GM21723 (cell line): Measurements from ENCODE around the gene C1QL1.

ENCODE experiments used
- ATAC-seq: cut with Tn5 transposase; IDR thresholded peaks from one replicate; pipeline ENCODE4 v1.9.1; 2021; ENCODE audit warnings: mild to moderate bottlenecking, moderate library complexity; ENCODE audit not compliant: unreplicated experiment

C1QL1 gene

DNA sequence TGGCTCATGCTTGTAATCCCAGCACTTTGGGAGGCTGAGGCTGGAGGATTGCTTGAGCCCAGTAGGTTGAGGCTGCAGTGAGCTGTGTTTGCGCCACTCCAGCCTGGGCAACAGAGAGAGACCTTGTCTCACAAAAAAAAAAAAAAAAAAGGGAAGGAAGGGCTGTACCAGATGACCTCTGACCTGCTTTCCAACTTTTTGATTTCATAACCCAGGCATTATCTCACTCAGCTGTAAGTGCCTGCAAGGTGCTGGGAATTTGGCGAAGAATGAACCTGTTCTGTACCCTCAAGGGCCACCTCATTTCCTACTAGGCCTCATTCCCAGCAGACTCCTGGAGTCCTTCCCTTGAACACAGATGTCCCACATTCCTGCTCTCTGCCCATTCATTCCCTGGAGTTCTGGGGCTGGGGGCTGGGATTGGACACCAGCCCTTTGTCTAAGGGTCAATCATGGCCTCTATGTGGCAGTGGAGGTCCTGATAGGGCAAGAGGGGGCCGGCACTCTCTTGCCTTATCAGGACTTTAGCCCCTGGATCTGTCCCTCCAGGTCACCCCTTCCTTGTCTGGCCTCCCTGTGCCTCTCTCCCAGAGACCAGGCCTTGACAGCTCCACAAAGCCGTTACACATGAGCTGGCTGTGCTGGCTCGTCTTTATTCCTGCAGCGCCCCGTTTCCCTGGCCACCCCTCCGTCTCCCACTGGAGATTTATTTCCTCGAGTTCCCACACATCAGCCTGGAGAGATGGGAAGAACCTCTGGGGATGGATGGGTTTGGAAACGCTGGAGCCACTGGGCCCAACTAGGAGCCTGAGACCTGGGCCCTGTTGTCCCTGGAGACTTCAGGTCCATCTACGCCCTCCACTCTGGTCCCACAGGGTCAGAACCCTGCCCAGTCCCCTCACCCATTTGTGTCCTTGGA lies 52.0 kb downstream of the C1QL1 start:
- ATAC-seq: no peak

DNA sequence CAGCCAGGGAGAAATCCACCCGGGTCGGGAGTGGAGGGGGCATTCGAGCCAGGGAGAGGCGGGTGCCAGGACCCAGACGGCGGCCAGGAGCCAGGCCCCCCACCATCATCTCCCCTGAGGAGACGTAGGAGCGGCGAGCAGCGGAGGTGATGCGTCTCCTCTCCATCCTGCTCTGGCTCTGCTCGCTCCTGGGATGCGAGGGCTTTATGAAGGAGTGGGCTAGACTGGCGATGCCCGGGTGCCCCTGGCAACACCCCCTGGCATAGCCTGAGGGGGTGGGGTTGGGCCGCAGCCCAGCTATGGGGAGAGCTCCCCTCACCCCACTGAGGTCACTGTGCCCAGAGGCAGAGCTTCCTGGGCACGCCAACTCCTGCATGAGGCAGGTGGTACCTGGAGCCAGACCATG lies 52.8 kb downstream of the C1QL1 start, which contains the start of gene GFAP:
Gene GFAP, minus strand, starts transcription at position 180 of the 406 bp plus-strand sequence. Its CDS starts 14 bp downstream, at position 166.
- ATAC-seq: no peak

DNA sequence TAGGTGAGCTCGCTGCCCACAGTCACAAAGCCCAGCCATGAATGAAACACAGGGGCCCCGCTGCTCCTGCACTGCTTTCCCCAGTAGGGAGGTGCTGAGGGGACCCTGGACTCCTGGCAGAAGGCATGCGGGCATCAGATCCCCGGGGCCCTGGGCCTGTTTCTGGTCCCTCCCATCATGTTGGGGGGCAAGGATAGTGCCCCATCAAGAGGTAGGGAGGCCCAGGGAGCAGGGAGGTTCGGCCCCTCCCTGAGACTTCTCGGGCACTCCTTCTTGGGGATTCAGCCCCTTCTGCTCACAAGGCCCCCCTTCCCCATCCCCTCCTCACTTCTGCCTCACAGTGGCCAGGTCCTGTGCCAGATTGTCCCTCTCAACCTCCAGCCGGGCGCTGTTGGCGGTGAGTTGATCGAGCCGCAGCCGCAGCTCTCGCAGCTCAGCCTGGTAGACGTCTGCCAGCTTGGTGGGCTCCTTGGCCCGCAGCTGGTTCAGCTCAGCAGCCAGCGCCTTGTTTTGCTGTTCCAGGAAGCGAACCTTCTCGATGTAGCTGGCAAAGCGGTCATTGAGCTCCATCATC lies 53.3 kb downstream of the C1QL1 start:
- no peak for ATAC-seq

DNA sequence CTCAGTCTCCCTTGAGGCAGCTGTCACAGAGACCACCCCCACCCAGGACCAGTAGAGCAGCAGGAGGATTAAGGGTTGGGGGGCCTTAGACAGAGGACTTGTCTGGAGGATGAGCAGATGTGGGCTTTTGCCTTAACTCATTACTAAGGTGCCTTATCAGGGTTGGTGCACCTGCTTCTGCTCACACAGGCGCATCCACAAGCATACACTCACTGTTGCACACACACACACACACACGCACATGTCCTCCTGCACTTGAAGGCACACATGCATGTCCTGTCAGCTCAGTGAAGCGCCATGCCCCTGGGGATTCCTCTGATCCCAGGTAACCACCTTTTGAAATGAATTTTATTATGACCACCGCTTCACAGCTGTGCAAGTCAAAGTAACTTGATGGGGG lies 54.0 kb downstream of the C1QL1 start:
- ATAC-seq: no peak

DNA sequence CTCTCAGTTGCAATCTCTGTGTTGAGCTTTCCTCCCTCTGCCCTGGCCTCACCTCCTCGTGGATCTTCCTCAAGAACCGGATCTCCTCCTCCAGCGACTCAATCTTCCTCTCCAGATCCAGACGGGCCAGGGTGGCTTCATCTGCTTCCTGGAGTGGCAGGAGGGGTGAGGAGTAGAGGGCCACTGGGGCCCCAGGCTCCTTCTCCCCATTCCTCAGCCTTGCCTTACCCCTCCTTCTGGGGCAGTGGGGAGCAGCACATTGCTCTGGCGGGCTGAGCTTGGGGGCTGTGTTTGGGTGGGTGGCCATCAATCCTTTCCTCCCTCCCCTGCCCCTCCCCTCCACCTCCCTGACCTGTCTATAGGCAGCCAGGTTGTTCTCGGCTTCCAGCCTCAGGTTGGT lies 54.4 kb downstream of the C1QL1 start:
- ATAC-seq: no peak

DNA sequence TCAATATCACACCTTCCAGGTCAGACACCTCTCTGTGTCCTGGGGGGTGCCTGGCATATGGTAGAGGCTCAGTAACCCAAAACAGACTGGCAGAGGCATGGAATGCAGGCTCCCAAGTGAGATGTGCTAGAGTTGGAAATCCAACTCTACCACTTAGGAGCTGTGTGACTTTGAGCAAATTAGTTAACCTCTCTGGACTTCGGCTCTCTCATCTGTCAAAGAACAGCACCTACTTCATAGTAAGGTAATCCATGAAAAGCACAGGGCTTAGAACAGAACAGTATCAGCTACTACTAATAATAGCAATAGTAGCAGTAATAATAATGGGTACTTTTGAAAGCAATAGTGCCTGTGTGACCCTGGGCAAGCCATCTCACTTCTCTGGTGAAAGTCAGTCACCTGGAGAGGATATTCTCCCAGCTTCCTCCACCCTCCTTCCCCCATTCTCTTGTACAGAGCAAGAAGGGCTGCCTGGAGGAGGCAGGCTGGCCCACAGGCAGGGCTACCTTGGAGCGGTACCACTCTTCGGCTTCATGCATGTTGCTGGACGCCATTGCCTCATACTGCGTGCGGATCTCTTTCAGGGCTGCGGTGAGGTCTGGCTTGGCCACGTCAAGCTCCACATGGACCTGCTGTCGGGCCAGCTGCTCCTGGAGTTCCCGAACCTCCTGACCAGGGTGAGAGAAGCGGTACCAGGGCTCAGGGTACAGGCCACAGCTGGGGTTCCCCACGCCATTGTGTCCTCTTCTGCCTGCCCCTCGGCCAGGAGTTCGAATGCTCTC lies 55.1 kb downstream of the C1QL1 start:
- ATAC-seq: no peak

DNA sequence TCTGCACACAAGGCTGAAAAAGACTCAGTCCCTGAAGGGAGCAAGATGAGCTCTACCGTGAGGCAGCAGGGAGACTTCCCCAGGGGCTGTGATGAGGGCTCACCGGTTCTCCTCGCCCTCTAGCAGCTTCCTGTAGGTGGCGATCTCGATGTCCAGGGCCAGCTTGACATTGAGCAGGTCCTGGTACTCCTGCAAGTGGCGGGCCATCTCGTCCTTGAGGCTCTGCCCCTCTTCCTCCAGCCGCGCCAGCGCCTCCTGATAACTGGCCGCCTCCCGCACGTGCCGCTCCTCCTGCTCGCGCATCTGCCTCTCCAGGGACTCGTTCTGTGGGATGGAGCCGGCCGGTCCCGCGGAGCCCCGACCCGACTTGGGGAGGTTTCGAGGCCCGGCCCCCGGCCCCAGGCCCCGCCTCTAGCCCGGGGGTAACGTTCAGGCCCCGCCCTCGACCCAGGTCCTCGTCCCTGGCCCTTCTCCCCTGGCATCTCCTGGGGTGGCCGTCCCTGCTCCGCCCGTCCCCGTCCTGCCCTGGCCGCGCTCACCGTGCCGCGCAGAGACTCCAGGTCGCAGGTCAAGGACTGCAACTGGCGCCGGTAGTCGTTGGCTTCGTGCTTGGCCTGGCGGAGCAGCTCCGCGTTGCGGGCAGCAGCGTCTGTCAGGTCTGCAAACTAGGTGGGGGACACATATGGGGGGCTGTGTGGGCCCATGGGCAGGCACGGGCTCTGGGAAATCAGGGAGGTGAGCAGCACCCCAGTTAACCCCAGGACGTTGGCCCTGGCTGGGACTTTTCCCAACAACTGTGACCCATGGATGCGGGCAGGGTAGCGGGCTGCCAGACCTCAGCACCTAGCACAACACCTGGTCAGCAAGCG lies 56.7 kb downstream of the C1QL1 start:
- no peak for ATAC-seq

DNA sequence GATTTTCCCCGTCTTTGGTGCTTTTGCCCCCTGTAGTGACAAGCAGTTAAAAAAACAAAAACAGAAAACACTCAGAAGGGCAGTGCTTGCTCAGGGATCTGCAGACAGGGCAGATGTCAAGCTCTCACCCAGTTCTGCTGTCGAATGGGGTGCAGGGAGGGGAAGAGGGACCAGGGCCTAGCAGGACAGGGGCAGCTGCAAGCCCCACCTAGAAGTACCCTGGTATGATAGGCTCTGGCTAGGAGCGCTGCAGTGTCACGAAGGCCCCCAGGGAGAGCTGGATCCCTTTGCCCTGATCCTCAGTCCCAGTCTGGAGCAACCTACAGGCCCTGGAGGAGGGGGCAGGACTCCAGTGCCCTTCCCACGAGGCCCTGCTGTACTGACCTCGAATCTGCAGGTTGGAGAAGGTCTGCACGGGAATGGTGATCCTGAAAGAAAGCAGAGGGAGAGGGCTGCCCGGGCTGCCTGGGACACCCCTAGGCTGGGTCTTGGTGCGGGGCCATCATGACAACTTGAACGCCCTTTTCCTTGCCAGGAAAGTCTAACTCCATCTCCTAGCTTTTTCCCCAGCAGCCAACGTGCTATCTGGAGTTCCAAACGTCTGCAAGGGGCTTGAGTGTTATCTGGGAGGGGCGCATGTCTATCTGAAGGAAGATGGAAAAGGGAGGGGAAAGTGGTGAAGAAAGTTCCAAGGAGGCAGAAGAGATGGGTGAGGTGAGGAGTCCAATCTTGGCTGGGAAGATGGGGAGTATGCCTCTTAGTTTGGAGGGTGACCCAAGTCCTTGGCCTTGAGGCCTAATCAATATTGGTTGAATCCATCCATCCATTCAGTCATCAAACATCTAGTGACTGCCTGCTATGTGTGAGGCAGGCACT lies 57.6 kb downstream of the C1QL1 start:
- no peak for ATAC-seq
